Measurements from ENCODE around the gene FBXO42.

GRCh38 chr1:16204634-16205333, 147.5 kb downstream of the FBXO42 start:
- TF ChIP-seq CTCF (IDR thresholded peaks at IDR 0.05) (no peak), POLR2A (IDR thresholded peaks at IDR 0.05) (no peak)
